ENCODE measurements around the gene CYB5D1. TPM values are rescaled to one million over a fixed set of nuclear protein-coding genes. Genes with fewer than 3 reads are reported as not detected.

CYB5D1 gene
- total RNA-seq, 4 donors from 2014 or later, result 3.3 to 5.1 (median 4.2) TPM

- Histone ChIP-seq H3K4me1 (peaks cover 0 to 19% (median 2%) of the 10 kb centered on the region in 4 donors), H3K9me3 (no peaks in the 10 kb centered on the region), H3K27ac (no peak overlapping the region), H3K27me3 (no peaks in the 10 kb centered on the region), H3K36me3 (peaks cover 0 to 18% (median 0%) of the 10 kb centered on the region in 3 donors), H3K4me3 (no peak overlapping the region)
- DNase-seq, result peak in 1 of 3 donors; percentile 23
- TF ChIP-seq POLR2A (IDR thresholded peaks at IDR 0.05) (no peak), CTCF (IDR thresholded peaks at IDR 0.05) (no peak)
These were observed 20.4 kb downstream of the CYB5D1 start for GRCh38 chr17:7878234-7878633.

- Histone ChIP-seq H3K9me3 (no peaks in the 10 kb centered on the region), H3K4me1 (peaks cover 0 to 28% (median 2%) of the 10 kb centered on the region in 4 donors), H3K36me3 (peaks cover 0 to 18% (median 0%) of the 10 kb centered on the region in 3 donors), H3K27ac (no peak overlapping the region), H3K27me3 (no peaks in the 10 kb centered on the region), H3K4me3 (no peak overlapping the region)
- DNase-seq, result no peak
- TF ChIP-seq POLR2A (IDR thresholded peaks at IDR 0.05) (no peak), CTCF (IDR thresholded peaks at IDR 0.05) (no peak)
These were observed 22.5 kb downstream of the CYB5D1 start for GRCh38 chr17:7880076-7880868.

GRCh38 chr17:7881276-7882054 lies 23.7 kb downstream of the CYB5D1 start:
- H3K4me3 ChIP-seq, result no peak overlapping the region
- H3K27ac ChIP-seq, result peak overlapping the region in 1 of 4 donors; percentile 37
- TF ChIP-seq CTCF (IDR thresholded peaks at IDR 0.05) (no peak), POLR2A (IDR thresholded peaks at IDR 0.05) (no peak)
- peaks cover 0 to 35% (median 2%) of the 10 kb centered on the region in 4 donors for H3K4me1 ChIP-seq
- H3K27me3 ChIP-seq, result no peaks in the 10 kb centered on the region
- H3K36me3 ChIP-seq, result peaks cover 0 to 18% (median 0%) of the 10 kb centered on the region in 3 donors
- peak in 1 of 3 donors; percentile 41 for DNase-seq
- no peaks in the 10 kb centered on the region for H3K9me3 ChIP-seq

GRCh38 chr17:7882068-7882467 lies 24.3 kb downstream of the CYB5D1 start:
- Histone ChIP-seq H3K27ac (peak overlapping the region in 1 of 4 donors; percentile 37), H3K9me3 (no peaks in the 10 kb centered on the region), H3K27me3 (no peaks in the 10 kb centered on the region), H3K4me3 (no peak overlapping the region), H3K36me3 (peaks cover 0 to 18% (median 0%) of the 10 kb centered on the region in 3 donors), H3K4me1 (peaks cover 0 to 41% (median 3%) of the 10 kb centered on the region in 4 donors)
- TF ChIP-seq CTCF (IDR thresholded peaks at IDR 0.05), result no peak
- peak in 2 of 3 donors; percentile 12 to 36 for DNase-seq

- peak overlapping the region in 1 of 4 donors; percentile 37 for H3K27ac ChIP-seq
- H3K27me3 ChIP-seq, result no peaks in the 10 kb centered on the region
- peaks cover 0 to 18% (median 0%) of the 10 kb centered on the region in 3 donors for H3K36me3 ChIP-seq
- TF ChIP-seq POLR2A (IDR thresholded peaks at IDR 0.05), result no peak
- no peak for TF ChIP-seq CTCF (IDR thresholded peaks at IDR 0.05)
- no peaks in the 10 kb centered on the region for H3K9me3 ChIP-seq
- no peak overlapping the region for H3K4me3 ChIP-seq
- peak in 1 of 3 donors; percentile 40 for DNase-seq
- peaks cover 0 to 43% (median 4%) of the 10 kb centered on the region in 4 donors for H3K4me1 ChIP-seq
These were observed 24.8 kb downstream of the CYB5D1 start for GRCh38 chr17:7882629-7883028.

Data from Peyer's patch (tissue), 4 donors.